Measurements from ENCODE around the gene CSTF2T.

The CSTF2T gene

GRCh38 chr10:51699475-51700227 lies at the start of gene CSTF2T:
Gene CSTF2T (minus strand): TSS chr10:51699595. CDS start chr10:51699549, 46 bp downstream.
- Histone ChIP-seq H3K9ac (ENCODE audit: low read length) (peak within 1 kb of the TSS; percentile 95), H3K4me3 (ENCODE audit: low read depth, low read length) (peak within 1 kb of the TSS; percentile 94), H3K9me3 (ENCODE audit: control insufficient read depth, insufficient read depth, low read depth, low read length) (no peaks in the 10 kb centered on the region), H3K27me3 (ENCODE audit: control insufficient read depth, insufficient read depth, low read length) (no peaks in the 10 kb centered on the region), H3K4me1 (ENCODE audit: control insufficient read depth, insufficient read depth, low read length) (peaks cover 20% of the 10 kb centered on the region), H3K36me3 (ENCODE audit: control insufficient read depth, insufficient read depth, low read length) (peaks cover 20% of the 10 kb centered on the region), H3K27ac (ENCODE audit: low read depth, low read length) (peak within 1 kb of the TSS; percentile 99)

- H3K9ac ChIP-seq (ENCODE audit: low read length) = no peak overlapping the region
- H3K36me3 ChIP-seq (ENCODE audit: control insufficient read depth, insufficient read depth, low read length) = no peaks in the 10 kb centered on the region
- no peak overlapping the region for H3K4me3 ChIP-seq (ENCODE audit: low read depth, low read length)
Measured at GRCh38 chr10:51748959-51749358, 49.6 kb upstream of the CSTF2T start.

DNA sequence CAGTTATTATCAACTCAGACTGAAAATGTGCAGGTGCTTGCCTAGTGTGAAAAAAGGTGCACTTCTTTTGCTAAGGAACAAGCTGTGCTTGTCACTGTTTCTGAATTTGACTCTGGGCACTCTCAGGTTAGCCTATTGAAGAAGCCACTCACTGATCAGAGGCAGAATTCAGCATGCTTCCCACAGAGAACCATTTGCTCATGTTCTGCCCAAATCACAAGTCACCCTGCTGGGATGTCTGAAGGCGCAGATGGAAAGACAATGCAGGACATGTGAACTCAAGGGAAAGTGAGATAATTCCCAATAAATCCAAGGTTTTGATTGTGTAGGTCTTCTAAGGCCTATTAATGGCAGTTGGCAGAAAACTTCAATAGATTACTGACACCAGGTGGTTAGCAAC lies 47.8 kb upstream of the CSTF2T start:
- Histone ChIP-seq H3K4me3 (ENCODE audit: low read depth, low read length) (no peak overlapping the region), H3K27ac (ENCODE audit: low read depth, low read length) (no peak overlapping the region), H3K4me1 (ENCODE audit: control insufficient read depth, insufficient read depth, low read length) (peaks cover 6% of the 10 kb centered on the region; the same call in 1 of the 2 replicates), H3K27me3 (ENCODE audit: control insufficient read depth, insufficient read depth, low read length) (no peaks in the 10 kb centered on the region), H3K9me3 (ENCODE audit: control insufficient read depth, insufficient read depth, low read depth, low read length) (no peaks in the 10 kb centered on the region), H3K9ac (ENCODE audit: low read length) (no peak overlapping the region), H3K36me3 (ENCODE audit: control insufficient read depth, insufficient read depth, low read length) (no peaks in the 10 kb centered on the region)

More at GRCh38 chr10:51748959-51749358, 49.6 kb upstream of the CSTF2T start:
- H3K27me3 ChIP-seq (ENCODE audit: control insufficient read depth, insufficient read depth, low read length) = no peaks in the 10 kb centered on the region
- H3K27ac ChIP-seq (ENCODE audit: low read depth, low read length) = no peak overlapping the region
- H3K4me1 ChIP-seq (ENCODE audit: control insufficient read depth, insufficient read depth, low read length) = peaks cover 6% of the 10 kb centered on the region; the same call in 1 of the 2 replicates
- no peaks in the 10 kb centered on the region for H3K9me3 ChIP-seq (ENCODE audit: control insufficient read depth, insufficient read depth, low read depth, low read length)

DNA sequence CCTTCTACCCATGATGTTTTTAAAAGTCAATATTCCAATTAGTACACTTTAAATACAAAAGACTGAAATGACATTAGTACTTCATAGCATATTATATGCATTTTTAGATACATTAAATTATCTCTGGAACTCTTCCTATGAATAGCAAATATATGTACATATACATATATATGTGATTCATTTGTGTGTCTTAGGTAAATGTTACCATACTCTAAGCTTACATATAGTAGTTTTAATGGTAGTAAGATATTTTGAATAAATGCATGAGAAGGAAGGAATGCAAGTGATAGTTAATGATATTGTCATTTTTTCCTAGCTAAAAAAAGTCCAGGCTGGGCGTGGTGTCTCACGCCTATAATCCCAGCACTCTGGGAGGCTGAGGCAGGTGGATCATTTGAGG lies 46.0 kb upstream of the CSTF2T start:
- Histone ChIP-seq H3K4me3 (ENCODE audit: low read depth, low read length) (no peak overlapping the region), H3K27me3 (ENCODE audit: control insufficient read depth, insufficient read depth, low read length) (no peaks in the 10 kb centered on the region), H3K9me3 (ENCODE audit: control insufficient read depth, insufficient read depth, low read depth, low read length) (no peaks in the 10 kb centered on the region), H3K36me3 (ENCODE audit: control insufficient read depth, insufficient read depth, low read length) (no peaks in the 10 kb centered on the region), H3K9ac (ENCODE audit: low read length) (no peak overlapping the region), H3K4me1 (ENCODE audit: control insufficient read depth, insufficient read depth, low read length) (peaks cover 6% of the 10 kb centered on the region; the same call in 1 of the 2 replicates), H3K27ac (ENCODE audit: low read depth, low read length) (no peak overlapping the region)

- Histone ChIP-seq H3K9ac (ENCODE audit: low read length) (no peak overlapping the region), H3K9me3 (ENCODE audit: control insufficient read depth, insufficient read depth, low read depth, low read length) (no peaks in the 10 kb centered on the region), H3K27ac (ENCODE audit: low read depth, low read length) (no peak overlapping the region), H3K27me3 (ENCODE audit: control insufficient read depth, insufficient read depth, low read length) (no peaks in the 10 kb centered on the region), H3K36me3 (ENCODE audit: control insufficient read depth, insufficient read depth, low read length) (no peaks in the 10 kb centered on the region), H3K4me3 (ENCODE audit: low read depth, low read length) (no peak overlapping the region), H3K4me1 (ENCODE audit: control insufficient read depth, insufficient read depth, low read length) (peaks cover 6% of the 10 kb centered on the region; the same call in 1 of the 2 replicates)
Measured at GRCh38 chr10:51744235-51745000, 45.0 kb upstream of the CSTF2T start.

GRCh38 chr10:51743146-51743545 lies 43.8 kb upstream of the CSTF2T start:
- H3K4me1 ChIP-seq (ENCODE audit: control insufficient read depth, insufficient read depth, low read length) = peaks cover 6% of the 10 kb centered on the region; the same call in 1 of the 2 replicates
- H3K4me3 ChIP-seq (ENCODE audit: low read depth, low read length) = no peak overlapping the region
- H3K36me3 ChIP-seq (ENCODE audit: control insufficient read depth, insufficient read depth, low read length) = no peaks in the 10 kb centered on the region
- H3K27ac ChIP-seq (ENCODE audit: low read depth, low read length) = no peak overlapping the region
- H3K27me3 ChIP-seq (ENCODE audit: control insufficient read depth, insufficient read depth, low read length) = no peaks in the 10 kb centered on the region
- H3K9me3 ChIP-seq (ENCODE audit: control insufficient read depth, insufficient read depth, low read depth, low read length) = no peaks in the 10 kb centered on the region
- no peak overlapping the region for H3K9ac ChIP-seq (ENCODE audit: low read length)

DNA sequence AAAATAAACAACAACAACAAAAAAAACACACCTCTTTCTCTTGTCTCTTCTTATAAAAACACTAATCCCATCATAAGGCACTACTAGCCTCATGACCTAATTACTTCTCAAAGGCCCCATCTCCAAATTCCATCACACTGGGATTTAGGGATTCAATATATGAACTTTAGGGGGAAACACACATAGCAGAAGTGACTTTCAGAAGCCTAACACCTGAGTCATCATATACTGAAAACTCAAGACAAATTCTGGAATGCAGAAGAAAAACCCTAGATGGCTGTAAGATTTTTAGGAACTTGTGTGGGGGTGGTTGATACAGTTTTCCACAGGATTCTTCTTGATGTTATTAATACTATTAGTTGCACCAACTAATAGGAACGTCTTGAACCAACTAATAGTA lies 33.7 kb upstream of the CSTF2T start:
- no peak overlapping the region for H3K4me3 ChIP-seq (ENCODE audit: low read depth, low read length)
- no peaks in the 10 kb centered on the region for H3K36me3 ChIP-seq (ENCODE audit: control insufficient read depth, insufficient read depth, low read length)
- H3K27me3 ChIP-seq (ENCODE audit: control insufficient read depth, insufficient read depth, low read length) = no peaks in the 10 kb centered on the region
- H3K27ac ChIP-seq (ENCODE audit: low read depth, low read length) = no peak overlapping the region
- H3K4me1 ChIP-seq (ENCODE audit: control insufficient read depth, insufficient read depth, low read length) = no peaks in the 10 kb centered on the region
- H3K9ac ChIP-seq (ENCODE audit: low read length) = no peak overlapping the region
- H3K9me3 ChIP-seq (ENCODE audit: control insufficient read depth, insufficient read depth, low read depth, low read length) = no peaks in the 10 kb centered on the region

- Histone ChIP-seq H3K27ac (ENCODE audit: low read depth, low read length) (no peak overlapping the region), H3K4me3 (ENCODE audit: low read depth, low read length) (no peak overlapping the region), H3K9ac (ENCODE audit: low read length) (no peak overlapping the region), H3K9me3 (ENCODE audit: control insufficient read depth, insufficient read depth, low read depth, low read length) (no peaks in the 10 kb centered on the region), H3K4me1 (ENCODE audit: control insufficient read depth, insufficient read depth, low read length) (no peaks in the 10 kb centered on the region), H3K27me3 (ENCODE audit: control insufficient read depth, insufficient read depth, low read length) (no peaks in the 10 kb centered on the region), H3K36me3 (ENCODE audit: control insufficient read depth, insufficient read depth, low read length) (no peaks in the 10 kb centered on the region)
Measured at GRCh38 chr10:51729822-51730555, 30.6 kb upstream of the CSTF2T start.

- H3K4me3 ChIP-seq (ENCODE audit: low read depth, low read length) = no peak overlapping the region
- H3K27me3 ChIP-seq (ENCODE audit: control insufficient read depth, insufficient read depth, low read length) = no peaks in the 10 kb centered on the region
- H3K9ac ChIP-seq (ENCODE audit: low read length) = no peak overlapping the region
- H3K9me3 ChIP-seq (ENCODE audit: control insufficient read depth, insufficient read depth, low read depth, low read length) = no peaks in the 10 kb centered on the region
- no peak overlapping the region for H3K27ac ChIP-seq (ENCODE audit: low read depth, low read length)
- H3K36me3 ChIP-seq (ENCODE audit: control insufficient read depth, insufficient read depth, low read length) = no peaks in the 10 kb centered on the region
- peaks cover 3% of the 10 kb centered on the region; the same call in 1 of the 2 replicates for H3K4me1 ChIP-seq (ENCODE audit: control insufficient read depth, insufficient read depth, low read length)
Measured at GRCh38 chr10:51724038-51724437, 24.6 kb upstream of the CSTF2T start.

GRCh38 chr10:51718804-51719291 lies 19.5 kb upstream of the CSTF2T start:
- H3K9ac ChIP-seq (ENCODE audit: low read length) = no peak overlapping the region
- no peak overlapping the region for H3K27ac ChIP-seq (ENCODE audit: low read depth, low read length)
- no peaks in the 10 kb centered on the region for H3K9me3 ChIP-seq (ENCODE audit: control insufficient read depth, insufficient read depth, low read depth, low read length)
- no peak overlapping the region for H3K4me3 ChIP-seq (ENCODE audit: low read depth, low read length)
- H3K4me1 ChIP-seq (ENCODE audit: control insufficient read depth, insufficient read depth, low read length) = peaks cover 6% of the 10 kb centered on the region; the same call in 1 of the 2 replicates
- H3K27me3 ChIP-seq (ENCODE audit: control insufficient read depth, insufficient read depth, low read length) = no peaks in the 10 kb centered on the region
- no peaks in the 10 kb centered on the region for H3K36me3 ChIP-seq (ENCODE audit: control insufficient read depth, insufficient read depth, low read length)
